Muscle layer of duodenum (tissue), 2 donors: ENCODE measurements around the gene PARP14.
"Not testable (repeated sequence)": the region's sequence is repeated elsewhere in the genome, so short reads cannot be mapped to it uniquely, and the experiment has no call there.

ENCODE experiments used
- H3K27ac ChIP-seq: one replicate; pipeline ENCODE4 v1.7.0; 2013; ENCODE audit warnings: mild to moderate bottlenecking, low read length
- H3K27me3 ChIP-seq: one replicate; pipeline ENCODE4 v1.7.0; 2013; ENCODE audit warnings: low read depth, mild to moderate bottlenecking, control low read depth, low read length
- H3K36me3 ChIP-seq, 2 donors: one replicate each; pipeline ENCODE4 v1.7.0; 2013; ENCODE audit warnings: low read length in 2 of 2, control low read depth in 1 of 2, mild to moderate bottlenecking in 1 of 2; ENCODE audit not compliant: insufficient read depth in 2 of 2, control insufficient read depth in 1 of 2
- H3K4me1 ChIP-seq, 2 donors: one replicate each; pipeline ENCODE4 v1.7.0; 2013; ENCODE audit warnings: low read length in 2 of 2, mild to moderate bottlenecking in 2 of 2, control low read depth in 1 of 2, moderate library complexity in 1 of 2; ENCODE audit not compliant: insufficient read depth in 2 of 2, control insufficient read depth in 1 of 2
- H3K4me3 ChIP-seq, 2 donors: one replicate each; pipeline ENCODE4 v1.7.0; 2013; ENCODE audit warnings: low read length in 2 of 2, low read depth in 1 of 2, mild to moderate bottlenecking in 1 of 2
- H3K9me3 ChIP-seq, 2 donors: one replicate each; pipeline ENCODE4 v1.7.0; 2013; ENCODE audit warnings: low read length in 2 of 2, control low read depth in 1 of 2, mild to moderate bottlenecking in 1 of 2; ENCODE audit not compliant: control insufficient read depth in 1 of 2
- donor health status: healthy.

Gene PARP14

GRCh38 chr3:122697952-122698620 lies 17.4 kb downstream of the PARP14 start:
- Histone ChIP-seq H3K4me3 (no peak overlapping the region), H3K4me1 (no peaks in the 10 kb centered on the region), H3K36me3 (peaks cover 69 to 79% of the 10 kb centered on the region in 2 donors), H3K27ac (no peak overlapping the region), H3K27me3 (no peaks in the 10 kb centered on the region), H3K9me3 (no peaks in the 10 kb centered on the region)

DNA sequence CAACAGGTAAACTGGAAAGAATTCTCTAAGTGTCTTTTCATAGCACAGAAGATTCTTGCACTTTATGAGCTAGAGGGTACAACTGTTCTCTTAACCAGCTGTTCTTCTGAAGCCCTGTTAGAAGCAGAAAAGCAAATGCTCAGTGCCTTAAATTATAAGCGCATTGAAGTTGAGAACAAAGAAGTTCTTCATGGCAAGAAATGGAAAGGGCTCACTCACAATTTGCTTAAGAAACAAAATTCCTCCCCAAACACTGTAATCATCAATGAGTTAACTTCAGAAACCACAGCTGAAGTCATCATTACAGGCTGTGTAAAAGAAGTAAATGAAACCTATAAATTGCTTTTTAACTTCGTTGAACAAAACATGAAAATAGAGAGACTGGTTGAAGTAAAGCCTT lies 19.6 kb downstream of the PARP14 start:
- Histone ChIP-seq H3K4me1 (no peaks in the 10 kb centered on the region), H3K27ac (no peak overlapping the region), H3K4me3 (no peak overlapping the region), H3K36me3 (peaks cover 68 to 74% of the 10 kb centered on the region in 2 donors), H3K9me3 (no peaks in the 10 kb centered on the region), H3K27me3 (no peaks in the 10 kb centered on the region)

DNA sequence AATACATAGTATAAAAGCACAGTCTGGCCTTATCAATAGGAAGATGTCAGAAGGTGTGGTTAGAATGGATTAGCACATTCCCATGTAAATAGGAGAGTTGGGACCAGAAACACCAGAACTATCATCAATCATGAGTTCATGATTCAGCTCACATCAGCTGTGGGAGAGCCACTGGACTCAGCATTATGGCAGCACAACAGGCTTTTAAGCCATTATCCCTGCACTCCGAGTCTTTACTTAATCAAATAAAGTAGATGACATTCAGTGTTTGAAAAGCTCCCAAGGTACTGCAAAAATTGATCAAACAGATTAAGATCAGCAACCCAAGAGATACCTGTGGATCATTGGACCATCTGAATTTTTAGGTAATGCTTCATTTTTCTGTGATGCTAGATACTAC lies 24.7 kb downstream of the PARP14 start:
- H3K36me3 ChIP-seq = peaks cover 31 to 55% of the 10 kb centered on the region in 2 donors
- H3K27ac ChIP-seq = no peak overlapping the region
- H3K27me3 ChIP-seq = no peaks in the 10 kb centered on the region
- no peak overlapping the region for H3K4me3 ChIP-seq
- no peaks in the 10 kb centered on the region for H3K4me1 ChIP-seq
- no peaks in the 10 kb centered on the region for H3K9me3 ChIP-seq

GRCh38 chr3:122710616-122711251 lies 30.1 kb downstream of the PARP14 start:
- H3K36me3 ChIP-seq = peaks cover 36 to 43% of the 10 kb centered on the region in 2 donors
- not testable (repeated sequence) for H3K4me3 ChIP-seq

GRCh38 chr3:122714273-122714672 lies 33.6 kb downstream of the PARP14 start:
- H3K27ac ChIP-seq = no peak overlapping the region
- no peaks in the 10 kb centered on the region for H3K4me1 ChIP-seq
- no peaks in the 10 kb centered on the region for H3K9me3 ChIP-seq
- no peak overlapping the region for H3K4me3 ChIP-seq
- H3K36me3 ChIP-seq = peaks cover 55 to 65% of the 10 kb centered on the region in 2 donors
- no peaks in the 10 kb centered on the region for H3K27me3 ChIP-seq

More at GRCh38 chr3:122710616-122711251, 30.1 kb downstream of the PARP14 start:
- not testable (repeated sequence) for H3K27ac ChIP-seq, H3K27me3 ChIP-seq, H3K9me3 ChIP-seq, H3K4me1 ChIP-seq

DNA sequence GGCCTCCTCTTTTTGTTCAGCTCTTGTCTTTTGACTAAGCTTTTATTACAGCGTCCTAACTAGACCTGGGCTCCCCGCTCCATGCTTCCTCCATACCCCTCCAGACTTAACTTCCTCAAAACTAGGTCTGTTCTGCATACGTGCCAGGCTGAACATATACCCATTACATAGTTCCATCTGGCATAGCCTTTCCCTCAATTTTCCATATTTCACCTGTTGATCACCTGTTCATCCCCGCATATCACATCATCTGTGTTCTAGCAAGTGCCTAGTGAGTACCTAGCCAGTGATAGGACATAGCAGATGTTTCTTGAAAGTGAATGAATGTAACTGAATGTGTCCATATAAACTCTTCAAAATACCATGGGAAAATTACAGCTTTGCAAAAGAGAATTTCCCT lies 36.0 kb downstream of the PARP14 start:
- Histone ChIP-seq H3K4me3 (no peak overlapping the region), H3K4me1 (no peaks in the 10 kb centered on the region), H3K27me3 (no peaks in the 10 kb centered on the region), H3K36me3 (peaks cover 67 to 71% of the 10 kb centered on the region in 2 donors), H3K9me3 (no peaks in the 10 kb centered on the region), H3K27ac (no peak overlapping the region)

DNA sequence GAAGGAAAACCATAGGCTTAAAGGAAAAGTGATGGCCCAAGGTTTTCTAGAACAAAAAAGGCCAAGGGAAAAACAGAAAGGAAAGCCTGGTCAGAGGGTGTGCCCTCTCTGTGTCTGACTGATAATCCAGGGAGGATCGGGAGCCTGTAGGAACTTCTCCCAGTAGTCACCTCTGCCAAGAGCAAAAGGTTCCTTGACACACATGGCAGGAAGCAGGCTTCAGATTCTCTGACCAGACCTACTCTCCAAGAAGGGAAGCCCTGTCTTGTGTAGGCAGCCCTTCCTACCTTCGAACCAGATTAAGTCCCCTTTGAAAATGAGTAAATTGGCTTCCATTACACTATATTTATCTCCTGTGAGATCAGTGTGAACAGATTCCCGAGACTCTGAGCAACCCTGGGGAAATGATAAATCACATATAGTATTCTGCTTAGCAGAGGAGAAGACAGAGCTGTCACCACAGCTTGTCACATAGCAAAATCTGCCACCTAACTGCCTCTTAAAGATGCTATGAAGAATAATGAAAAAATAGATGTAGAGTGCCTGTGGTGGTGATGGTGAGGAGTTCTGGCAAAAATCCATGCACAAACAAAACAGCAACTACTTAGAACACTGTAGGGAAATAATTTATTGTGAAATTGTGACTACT lies 38.8 kb downstream of the PARP14 start:
- H3K4me3 ChIP-seq = no peak overlapping the region
- H3K27me3 ChIP-seq = no peaks in the 10 kb centered on the region
- H3K27ac ChIP-seq = no peak overlapping the region
- H3K4me1 ChIP-seq = no peaks in the 10 kb centered on the region
- H3K36me3 ChIP-seq = peaks cover 52 to 55% of the 10 kb centered on the region in 2 donors
- no peaks in the 10 kb centered on the region for H3K9me3 ChIP-seq

GRCh38 chr3:122725106-122725505 lies 44.5 kb downstream of the PARP14 start:
- no peaks in the 10 kb centered on the region for H3K27me3 ChIP-seq
- H3K27ac ChIP-seq = no peak overlapping the region
- no peaks in the 10 kb centered on the region for H3K9me3 ChIP-seq
- peaks cover 12% of the 10 kb centered on the region in 2 donors for H3K36me3 ChIP-seq
- H3K4me1 ChIP-seq = no peaks in the 10 kb centered on the region
- no peak overlapping the region for H3K4me3 ChIP-seq

DNA sequence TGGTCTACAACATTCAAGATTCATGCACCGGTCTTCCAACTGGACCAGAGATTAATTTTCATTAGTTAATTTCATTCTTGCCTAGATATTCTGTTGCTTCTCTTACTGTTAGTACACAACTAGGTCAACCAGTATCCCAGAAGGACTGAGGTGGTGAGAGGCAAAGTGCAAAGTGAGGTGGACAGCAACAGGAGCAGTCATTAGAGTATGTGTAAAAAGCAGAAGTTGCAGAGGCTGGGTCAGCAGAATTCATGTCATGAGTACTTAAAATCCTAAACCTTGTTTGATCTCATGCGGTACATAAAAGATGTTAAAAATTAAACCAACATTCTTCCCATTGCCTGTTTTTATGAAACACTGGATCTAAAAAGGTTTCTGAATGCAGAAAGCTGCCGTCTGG lies 46.7 kb downstream of the PARP14 start:
- no peaks in the 10 kb centered on the region for H3K4me1 ChIP-seq
- no peak overlapping the region for H3K4me3 ChIP-seq
- H3K36me3 ChIP-seq = peaks cover 0 to 8% of the 10 kb centered on the region in 2 donors

DNA sequence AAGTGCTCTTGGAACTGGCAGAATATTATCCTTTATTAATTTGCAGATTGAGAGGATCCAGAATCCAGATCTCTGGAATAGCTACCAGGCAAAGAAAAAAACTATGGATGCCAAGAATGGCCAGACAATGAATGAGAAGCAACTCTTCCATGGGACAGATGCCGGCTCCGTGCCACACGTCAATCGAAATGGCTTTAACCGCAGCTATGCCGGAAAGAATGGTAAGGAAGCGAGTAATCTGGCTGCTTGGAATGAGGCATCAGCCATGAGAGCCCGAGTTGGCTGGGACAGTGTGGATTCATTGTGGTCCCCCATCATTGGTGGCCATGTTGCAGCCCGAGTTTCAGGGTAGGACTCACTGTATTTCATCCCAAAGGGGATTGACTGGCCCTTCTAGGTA lies 47.1 kb downstream of the PARP14 start:
- no peak overlapping the region for H3K27ac ChIP-seq

More for the DNA sequence above, 46.7 kb downstream of the PARP14 start:
- H3K27me3 ChIP-seq = no peaks in the 10 kb centered on the region
- H3K27ac ChIP-seq = peak overlapping the region; percentile 22
- H3K9me3 ChIP-seq = no peaks in the 10 kb centered on the region

DNA sequence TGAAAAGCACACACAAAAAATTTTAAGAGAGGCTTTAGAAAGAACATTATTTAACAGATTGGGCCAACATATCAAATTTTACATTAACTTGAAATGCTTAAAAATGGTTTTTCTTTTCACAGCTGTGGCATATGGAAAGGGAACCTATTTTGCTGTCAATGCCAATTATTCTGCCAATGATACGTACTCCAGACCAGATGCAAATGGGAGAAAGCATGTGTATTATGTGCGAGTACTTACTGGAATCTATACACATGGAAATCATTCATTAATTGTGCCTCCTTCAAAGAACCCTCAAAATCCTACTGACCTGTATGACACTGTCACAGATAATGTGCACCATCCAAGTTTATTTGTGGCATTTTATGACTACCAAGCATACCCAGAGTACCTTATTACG lies 47.5 kb downstream of the PARP14 start:
- H3K27ac ChIP-seq = no peak overlapping the region
- no peaks in the 10 kb centered on the region for H3K27me3 ChIP-seq
- H3K4me1 ChIP-seq = no peaks in the 10 kb centered on the region
- H3K9me3 ChIP-seq = no peaks in the 10 kb centered on the region
- H3K4me3 ChIP-seq = no peak overlapping the region
- peaks cover 0 to 8% of the 10 kb centered on the region in 2 donors for H3K36me3 ChIP-seq

More for the DNA sequence above, 47.1 kb downstream of the PARP14 start:
- Histone ChIP-seq H3K27me3 (no peaks in the 10 kb centered on the region), H3K4me1 (no peaks in the 10 kb centered on the region), H3K9me3 (no peaks in the 10 kb centered on the region), H3K36me3 (peaks cover 0 to 8% of the 10 kb centered on the region in 2 donors), H3K4me3 (no peak overlapping the region)
